AG04450 (cell line): ENCODE data around the gene MT1A. TPM values are rescaled to one million over a fixed set of nuclear protein-coding genes. Genes with fewer than 3 reads are reported as not detected.

ENCODE experiments used
- CTCF ChIA-PET: fragments of 300-600, 350-600 bp; formaldehyde crosslinking; extraction: SDS; loops from one replicate; lab custom pipeline; 2022; ENCODE audit warnings: antibody characterized with exemption, inconsistent platforms; lab: Charles Lee
- POLR2A ChIA-PET: fragments of 350-600 bp; formaldehyde crosslinking; extraction: SDS; loops from one replicate; lab custom pipeline; 2021; ENCODE audit warnings: antibody characterized with exemption, inconsistent platforms; lab: Yijun Ruan, JAX
- DNase-seq: peaks from one replicate; pipeline ENCODE4 v3.0.0-alpha.2; 2011; ENCODE audit warnings: low read depth, low spot score
- H3K27ac ChIP-seq: one replicate; pipeline ENCODE4 v1.5.1; 2012; ENCODE audit warnings: low read depth, low read length, control low read depth
- H3K27me3 ChIP-seq: one replicate; pipeline ENCODE4 v1.6.0; 2012; ENCODE audit warnings: low read length; ENCODE audit not compliant: control insufficient read depth, insufficient read depth
- H3K4me3 ChIP-seq: 2 replicates; pipeline ENCODE4 v1.5.1; 2011; ENCODE audit warnings: mild to moderate bottlenecking, low read depth, low read length, control low read depth
- H3K9me3 ChIP-seq: 2 replicates; pipeline ENCODE4 v1.5.1; 2012; ENCODE audit warnings: low read length; ENCODE audit not compliant: control insufficient read depth, insufficient read depth
- CTCF ChIP-seq: IDR thresholded peaks from 2 replicates; pipeline ENCODE4 v1.5.1; 2011; ENCODE audit warnings: low read depth, low read length, control low read depth, inconsistent platforms
- polyA plus RNA-seq: library from polyadenylated mRNA; depleted of rRNA; stranded (reverse); fragments of >200 nt; gene quantifications from 2 replicates; pipeline ENCODE4 v1.2.3, GENCODE V29; 2011

The MT1A gene
- polyA plus RNA-seq, 1 experiment, result 0.66 TPM

- CTCF ChIA-PET, result no interaction called here
- H3K4me3 ChIP-seq, result no peak overlapping the region
- no peaks in the 10 kb centered on the region for H3K9me3 ChIP-seq
- peaks cover 21% of the 10 kb centered on the region for H3K27me3 ChIP-seq
- no peak for TF ChIP-seq CTCF
- DNase-seq, result no peak
- H3K27ac ChIP-seq, result no peak overlapping the region
- POLR2A ChIA-PET, result interaction anchor here (0.7 kb wide), 3 partner anchors 22 to 178 kb away, joined by 4 to 6 read pairs (median 5); partner anchors contain the start of gene MT1X
These were observed 9.7 kb upstream of the MT1A start for GRCh38 chr16:56628486-56629350.

GRCh38 chr16:56629531-56629930 is 8.9 kb upstream of the MT1A start:
- ChIA-PET POLR2A (no interaction called here), CTCF (no interaction called here)
- no peak for DNase-seq
- TF ChIP-seq CTCF, result no peak
- Histone ChIP-seq H3K27ac (no peak overlapping the region), H3K9me3 (no peaks in the 10 kb centered on the region), H3K4me3 (no peak overlapping the region), H3K27me3 (peaks cover 27% of the 10 kb centered on the region)

GRCh38 chr16:56630134-56630533 is 8.3 kb upstream of the MT1A start:
- DNase-seq, result no peak
- Histone ChIP-seq H3K4me3 (no peak overlapping the region), H3K27ac (no peak overlapping the region), H3K27me3 (peaks cover 33% of the 10 kb centered on the region), H3K9me3 (no peaks in the 10 kb centered on the region)
- TF ChIP-seq CTCF, result no peak
- ChIA-PET POLR2A (no interaction called here), CTCF (no interaction called here)

- peaks cover 43% of the 10 kb centered on the region for H3K27me3 ChIP-seq
- POLR2A ChIA-PET, result interaction anchor here (0.6 kb wide), 1 partner anchor 28 kb away, joined by 3 read pairs; no protein-coding TSS in a partner anchor
- CTCF ChIA-PET, result no interaction called here
These were observed 7.3 kb upstream of the MT1A start for GRCh38 chr16:56631197-56631596.

More at GRCh38 chr16:56631197-56631596, 7.3 kb upstream of the MT1A start:
- no peak for DNase-seq
- H3K9me3 ChIP-seq, result no peaks in the 10 kb centered on the region
- no peak overlapping the region for H3K27ac ChIP-seq
- TF ChIP-seq CTCF, result no peak
- no peak overlapping the region for H3K4me3 ChIP-seq
